ACHN (cell line): Measurements from ENCODE around the gene FNDC3B.
"Not testable (repeated sequence)": the region's sequence is repeated elsewhere in the genome, so short reads cannot be mapped to it uniquely, and the experiment has no call there.

ENCODE experiments used
- DNase-seq: peaks from one replicate; pipeline ENCODE4 v3.0.0-alpha.2; 2015
- in situ Hi-C: cut with HindIII; loops from 2 replicates; pipeline ENCODE4 v1.10.0; 2017; ENCODE audit warnings: low sequenced_read_pairs, low pct_ligation_motif_present, low pct_unique_long_range_greater_than_20kb

The FNDC3B gene

DNA sequence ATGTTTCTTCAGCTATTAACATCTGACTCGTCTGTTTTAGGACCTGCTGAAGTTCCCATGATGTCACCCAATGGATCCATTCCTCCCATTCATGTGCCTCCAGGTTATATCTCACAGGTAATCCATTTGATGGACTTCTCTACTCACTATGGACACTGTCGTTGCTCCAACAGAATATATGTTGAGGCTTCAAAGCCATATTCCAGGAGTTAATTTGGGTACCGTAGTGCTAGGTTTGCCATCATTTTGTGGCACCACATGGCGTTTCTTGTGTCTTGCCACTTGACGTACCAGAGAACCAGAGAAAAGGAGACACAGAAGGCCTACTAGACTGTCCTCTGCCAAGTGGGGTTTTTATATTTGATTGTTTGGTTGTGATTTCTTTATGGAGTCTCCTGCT lies 187.5 kb downstream of the FNDC3B start:
- DNase-seq = no peak
- in situ Hi-C loops = no loop called here

DNA sequence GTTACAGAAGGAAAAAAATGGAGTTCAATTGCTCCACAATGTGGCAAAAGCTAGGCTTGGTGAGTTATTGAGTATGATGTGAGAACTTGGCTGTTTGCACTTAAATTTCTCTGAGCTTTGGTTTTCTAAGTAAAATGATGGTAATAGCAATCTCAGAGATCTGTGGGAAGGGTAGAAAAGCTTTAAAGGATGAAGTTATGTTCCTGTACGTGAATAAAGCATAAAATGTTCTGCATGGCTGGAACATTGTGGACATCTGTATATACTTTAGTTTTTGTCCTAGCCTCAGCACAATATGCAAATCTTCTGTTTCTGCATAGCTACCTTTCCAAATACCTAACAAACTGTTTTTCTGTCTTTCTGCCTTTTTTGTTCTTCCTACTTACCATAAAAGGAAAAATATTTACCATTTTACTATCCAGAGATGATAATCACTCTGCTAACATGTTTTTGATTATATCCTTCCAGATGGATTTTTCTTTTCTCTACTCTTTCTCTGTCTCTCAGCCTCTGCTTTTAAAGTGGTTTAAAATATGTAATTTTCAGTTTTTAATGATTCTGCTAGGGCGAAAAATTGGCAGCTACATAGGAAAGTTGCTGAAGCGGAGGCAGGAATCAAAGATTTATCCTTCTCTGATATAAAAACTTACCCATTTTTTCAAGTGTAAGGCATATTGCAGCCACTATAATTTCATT lies 188.1 kb downstream of the FNDC3B start:
- in situ Hi-C loops = no loop called here
- no peak for DNase-seq

DNA sequence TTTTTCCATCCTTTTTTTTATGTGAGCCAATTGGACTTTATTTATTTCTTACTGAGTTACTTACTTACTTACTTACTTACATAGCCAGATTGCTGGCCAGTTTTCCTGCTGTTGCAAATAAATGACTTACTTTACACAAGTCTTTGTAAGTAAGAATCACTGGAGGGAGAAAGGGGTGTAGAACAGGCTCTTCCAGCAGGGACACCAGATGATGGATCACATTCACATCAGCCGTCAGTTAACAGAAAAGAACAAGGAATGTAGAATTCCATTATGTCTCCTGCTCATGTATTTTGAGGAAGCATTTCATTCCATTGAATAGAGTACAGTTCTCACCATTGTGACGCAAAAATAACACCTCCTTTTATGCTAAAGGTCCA lies 188.6 kb downstream of the FNDC3B start:
- in situ Hi-C loops = no loop called here
- no peak for DNase-seq

DNA sequence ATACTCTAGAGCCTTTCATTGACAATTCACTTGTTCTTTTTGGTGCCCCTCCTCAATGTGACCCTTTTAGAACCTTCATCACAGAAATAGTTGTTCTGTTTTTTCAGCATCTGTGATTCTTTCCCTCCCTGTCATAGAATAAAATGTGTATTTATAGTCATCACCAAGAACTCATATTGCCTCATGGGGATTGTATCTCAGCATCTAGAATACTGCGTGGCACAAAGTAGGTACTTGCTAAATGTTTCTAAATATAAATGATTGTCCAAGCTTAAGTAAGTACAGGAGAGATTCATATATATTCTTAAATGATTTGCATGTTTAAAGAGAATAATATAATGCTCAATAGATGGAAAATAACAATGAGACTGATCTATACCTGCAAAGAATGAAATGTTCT lies 190.1 kb downstream of the FNDC3B start:
- no peak for DNase-seq
- in situ Hi-C loops = no loop called here

DNA sequence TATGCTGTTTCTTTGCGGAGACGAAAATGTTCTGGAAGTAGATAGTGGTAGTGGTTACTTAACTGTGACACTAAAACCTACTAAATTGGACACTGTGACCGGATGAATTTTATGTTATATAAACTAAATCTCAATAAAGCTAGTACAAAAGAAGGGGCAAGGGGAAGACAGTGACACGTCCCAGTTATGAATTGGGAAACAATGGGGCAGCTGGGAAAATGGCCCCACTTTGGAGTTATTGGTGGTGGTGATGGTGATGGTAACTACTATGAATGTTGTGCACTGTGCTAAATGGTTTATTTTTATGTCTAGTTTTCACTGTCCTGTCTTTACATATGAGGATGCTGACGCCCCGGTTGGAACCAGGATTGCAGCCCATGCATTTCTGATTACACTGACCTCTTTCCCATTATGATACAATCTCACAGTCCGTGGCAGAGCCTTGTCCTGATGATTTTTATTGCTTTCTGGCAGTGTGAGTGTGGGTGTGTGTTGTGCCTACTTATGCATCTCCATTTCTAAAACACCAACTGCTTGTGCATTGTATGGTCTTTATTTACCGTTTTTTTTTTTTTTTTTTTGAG lies 192.0 kb downstream of the FNDC3B start:
- in situ Hi-C loops = no loop called here
- no peak for DNase-seq

DNA sequence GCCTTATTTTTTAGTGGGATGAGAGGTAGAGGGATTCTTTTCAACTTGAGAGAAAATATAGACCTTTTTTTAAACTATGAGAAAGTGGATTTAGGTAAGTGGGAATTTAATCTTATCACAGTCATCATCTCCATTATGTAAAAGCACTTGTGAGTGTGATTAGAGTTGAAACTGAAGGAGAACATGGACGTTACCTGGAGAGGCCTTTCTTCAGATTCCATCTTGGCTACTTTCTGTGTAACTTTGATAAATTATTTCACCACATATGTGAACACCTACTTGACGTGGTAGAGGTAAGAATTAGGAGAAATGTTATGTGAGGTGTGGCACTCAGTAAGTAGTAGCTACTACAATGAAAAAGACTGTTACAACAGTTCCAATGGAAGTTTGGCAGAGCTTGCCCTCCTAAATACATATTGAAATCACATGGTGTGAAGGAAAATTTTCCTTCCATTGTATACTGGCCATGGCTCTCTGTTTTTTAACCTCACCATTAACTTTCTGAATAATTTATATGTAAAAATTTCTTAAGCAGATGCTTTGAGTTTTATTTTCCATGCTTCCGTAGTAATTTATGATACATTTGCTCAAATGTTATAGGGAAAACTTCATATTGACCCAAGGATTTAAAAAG lies 193.3 kb downstream of the FNDC3B start:
- in situ Hi-C loops = no loop called here
- no peak for DNase-seq

DNA sequence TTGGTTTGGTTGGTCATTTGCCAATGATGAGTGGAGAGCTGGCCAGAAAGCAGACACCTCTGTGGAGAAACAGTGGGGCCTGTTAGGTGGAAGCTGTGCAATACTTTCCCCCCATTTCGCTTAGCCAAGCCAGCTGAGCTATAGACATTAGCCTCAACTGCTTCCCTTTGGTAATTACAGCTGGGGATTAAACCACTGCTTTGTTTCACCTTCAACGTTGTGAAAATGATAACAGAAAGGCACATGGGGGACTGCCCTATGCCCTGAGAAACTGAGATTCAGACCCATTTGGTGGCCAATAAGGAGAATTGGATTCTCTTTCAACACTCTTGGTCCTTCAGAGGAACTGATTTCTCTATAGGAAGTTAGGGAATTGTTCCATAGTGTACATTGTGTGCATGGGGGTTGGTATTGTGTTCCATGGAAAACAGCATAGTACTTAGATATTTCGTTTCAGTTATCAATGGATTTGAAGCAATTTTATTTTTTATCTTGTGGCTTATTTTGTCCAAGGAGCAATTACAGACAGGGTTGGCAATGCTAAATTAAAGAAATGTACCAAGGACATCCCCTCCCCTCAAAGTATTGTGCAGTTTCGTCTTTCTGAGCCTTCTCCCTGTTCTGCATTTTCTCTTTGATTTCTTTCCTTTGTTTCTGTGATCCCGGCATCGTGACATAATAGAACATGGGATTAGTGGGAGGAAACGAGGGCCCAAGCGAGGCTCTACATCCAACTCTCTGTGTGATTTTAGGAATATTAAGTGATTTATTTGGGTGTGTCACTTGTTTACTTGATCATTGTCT lies 194.3 kb downstream of the FNDC3B start:
- in situ Hi-C loops = no loop called here
- DNase-seq = no peak

DNA sequence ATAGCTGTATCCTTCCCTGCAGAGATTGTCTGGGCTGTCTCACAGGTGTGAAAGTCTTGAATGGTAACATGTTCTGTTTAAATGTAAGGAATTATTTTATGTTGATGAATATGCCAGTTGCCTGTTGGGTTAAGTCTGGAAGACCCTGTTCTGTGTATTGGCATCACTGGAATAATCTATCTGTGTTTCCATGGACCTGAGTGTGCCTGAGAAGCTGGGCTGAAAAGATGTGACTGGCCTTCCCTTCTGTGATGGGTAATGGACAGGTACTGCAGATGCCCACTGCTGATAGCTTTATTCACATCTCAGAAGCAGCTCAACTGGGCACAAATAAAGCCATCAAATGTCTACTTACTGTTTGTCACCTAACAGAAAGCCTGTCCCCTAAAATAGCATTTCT lies 196.3 kb downstream of the FNDC3B start:
- no peak for DNase-seq
- in situ Hi-C loops = no loop called here

DNA sequence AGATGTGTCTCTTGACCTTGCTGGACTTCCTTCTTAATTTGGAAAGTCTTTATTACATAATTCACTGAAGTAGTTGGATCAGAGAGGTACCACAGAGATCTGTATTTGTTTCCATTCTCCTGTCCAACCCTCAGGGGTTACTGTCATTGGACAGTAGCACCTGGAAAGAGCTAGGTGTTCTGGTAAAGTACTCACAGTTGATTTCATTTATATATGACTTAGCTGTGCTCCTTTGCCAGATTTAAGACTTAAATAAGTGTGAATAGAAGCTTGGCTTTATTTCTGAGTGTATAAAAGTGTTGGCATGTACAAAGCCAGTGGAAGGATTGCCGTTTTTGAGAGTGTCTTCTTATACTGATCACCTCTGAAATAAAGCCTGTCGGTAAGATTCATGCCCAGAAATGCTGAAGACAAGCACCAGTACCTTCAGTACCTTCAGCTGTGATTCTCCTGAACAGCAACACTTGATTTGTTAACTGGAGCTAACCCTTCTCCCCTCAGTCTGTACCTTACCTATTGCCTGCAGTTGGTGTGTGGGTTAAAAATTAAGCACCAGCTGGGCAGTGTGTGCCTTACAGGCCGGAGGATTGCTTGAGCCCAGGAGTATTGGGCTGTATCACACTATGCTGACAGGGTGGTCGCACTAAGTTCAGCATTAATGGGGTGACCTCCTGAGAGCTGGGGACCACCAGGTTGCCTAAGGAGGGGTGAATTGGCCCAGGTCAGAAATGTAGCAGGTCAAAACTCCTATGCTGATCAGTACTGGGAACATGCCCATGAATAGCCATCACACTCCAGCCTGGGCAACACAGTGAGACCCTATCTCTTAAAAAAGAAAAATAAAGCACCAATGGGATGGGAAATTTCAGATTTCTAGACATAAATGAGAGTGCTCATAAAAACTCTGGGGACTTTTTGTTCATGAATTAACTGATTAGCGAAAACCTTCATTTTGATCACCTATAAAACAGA lies 197.7 kb downstream of the FNDC3B start:
- no peak for DNase-seq
- in situ Hi-C loops = no loop called here

DNA sequence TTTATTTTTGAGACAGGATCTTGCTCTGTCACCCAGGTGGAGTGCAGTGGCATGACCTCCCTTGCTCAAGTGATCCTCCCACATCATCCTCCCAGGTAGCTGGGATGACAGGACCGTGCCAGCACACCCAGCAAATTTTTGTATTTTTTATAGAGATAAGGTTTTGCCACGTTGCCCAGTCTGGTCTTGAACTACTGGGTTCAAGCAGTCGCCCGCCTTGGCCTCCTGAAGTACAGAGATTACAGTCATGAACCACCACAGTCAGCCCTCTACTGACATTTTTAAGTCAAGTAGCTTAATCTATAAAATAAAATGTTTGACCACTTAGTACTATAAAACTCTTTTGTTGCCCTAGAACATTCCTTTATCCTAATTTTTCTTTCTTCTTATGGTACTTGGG lies 198.8 kb downstream of the FNDC3B start:
- in situ Hi-C loops = no loop called here
- no peak for DNase-seq

DNA sequence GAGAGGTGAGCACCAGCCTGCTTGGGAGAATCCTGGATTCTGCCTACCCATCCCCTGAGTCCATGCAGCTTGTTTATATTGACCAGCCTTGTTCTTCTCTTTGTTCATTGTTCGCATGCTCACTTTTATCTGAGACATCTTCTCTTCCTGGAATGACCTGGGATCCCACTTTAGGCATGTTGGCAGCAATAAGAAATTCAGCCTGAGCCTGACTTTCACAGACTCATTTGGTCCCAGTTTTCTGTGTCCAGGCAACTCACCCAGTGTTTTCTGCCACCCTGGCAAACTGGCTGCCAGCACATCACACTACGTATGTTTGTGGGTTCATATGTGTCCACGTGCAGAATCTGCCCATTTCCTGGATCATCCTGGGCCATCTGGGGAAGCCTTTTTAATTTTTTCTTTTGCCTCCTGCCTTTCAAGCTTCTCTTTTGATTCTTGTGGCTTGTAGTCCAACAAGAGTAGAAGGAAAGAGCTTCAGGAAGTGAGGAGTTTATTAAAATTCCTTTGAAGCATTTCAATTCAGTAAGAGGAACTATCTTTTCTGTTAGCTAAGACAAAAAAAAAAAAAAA lies 199.9 kb downstream of the FNDC3B start:
- no peak for DNase-seq
- in situ Hi-C loops = no loop called here

DNA sequence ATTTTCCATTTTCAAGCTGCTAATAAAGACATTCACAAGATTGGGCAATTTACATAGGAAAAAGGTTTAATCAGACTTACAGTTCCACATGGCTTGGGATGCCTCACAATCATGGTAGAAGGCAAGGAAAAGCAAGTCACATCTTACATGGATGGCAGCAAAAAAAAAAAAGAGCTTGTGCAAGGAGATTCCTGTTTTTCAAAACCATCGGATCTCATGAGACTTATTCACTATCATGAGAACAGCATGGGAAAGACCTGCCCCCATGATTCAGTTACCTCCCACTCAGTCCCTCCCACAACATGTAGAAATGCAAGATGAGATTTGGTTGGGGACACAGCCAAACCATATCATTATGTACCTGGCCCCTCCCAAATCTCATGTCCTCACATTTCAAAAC lies 202.0 kb downstream of the FNDC3B start:
- in situ Hi-C loops = no loop called here

DNA sequence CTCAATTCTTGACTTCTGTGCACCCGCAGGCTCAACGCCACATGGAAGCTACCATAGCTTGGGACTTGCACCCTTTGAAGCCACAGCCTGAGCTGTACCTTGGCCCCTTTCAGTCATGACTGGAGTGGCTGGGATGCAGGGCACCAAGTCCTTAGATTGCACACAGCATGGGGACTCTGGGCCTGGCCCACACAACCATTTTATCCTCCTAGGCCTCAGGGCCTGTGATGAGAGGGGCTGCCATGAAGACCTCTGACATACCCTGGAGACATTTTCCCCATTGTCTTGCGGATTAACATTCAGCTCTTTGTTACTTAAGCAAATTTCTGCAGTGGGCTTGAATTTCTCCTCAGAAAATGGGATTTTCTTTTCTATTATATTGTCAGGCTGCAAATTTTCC lies 203.1 kb downstream of the FNDC3B start:
- in situ Hi-C loops, DNase-seq: not testable (repeated sequence)

More for the DNA sequence above, 202.0 kb downstream of the FNDC3B start:
- DNase-seq = no peak

DNA sequence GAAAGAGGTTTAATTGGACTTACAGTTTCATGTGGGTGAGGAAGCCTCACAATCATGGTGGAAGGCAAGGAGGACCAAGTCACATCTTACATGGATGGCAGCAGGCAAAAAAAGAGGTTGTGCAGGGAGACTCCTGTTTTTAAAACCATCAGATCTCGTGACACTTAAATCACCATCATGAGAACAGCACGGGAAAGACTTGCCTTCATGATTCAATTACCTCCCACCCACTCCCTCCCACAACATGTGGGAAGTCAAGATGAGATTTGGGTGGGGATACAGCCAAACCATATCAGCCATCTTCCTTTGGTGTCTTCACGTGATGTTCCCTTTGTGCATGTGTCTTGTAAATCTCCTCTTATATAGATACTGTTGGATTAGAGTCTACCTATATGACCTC lies 204.0 kb downstream of the FNDC3B start:
- DNase-seq, in situ Hi-C loops: not testable (repeated sequence)

DNA sequence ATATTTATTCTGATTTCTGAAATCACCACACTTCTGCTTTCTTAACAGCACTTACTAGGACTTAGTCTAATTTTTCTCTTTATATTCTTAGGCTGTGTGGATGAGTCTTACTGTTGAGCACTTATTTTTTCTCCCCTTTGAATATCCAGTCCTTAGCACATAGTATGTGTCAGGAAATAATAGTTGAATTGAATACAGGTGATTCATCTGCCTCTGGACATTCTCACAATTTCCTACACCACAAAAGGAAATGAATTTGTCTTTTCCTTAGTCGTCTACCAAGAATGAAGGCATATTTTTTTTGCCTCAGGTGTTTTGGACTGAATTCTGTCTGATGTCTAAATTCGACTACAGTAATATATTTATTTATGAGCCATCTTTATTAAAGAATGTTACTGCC lies 204.6 kb downstream of the FNDC3B start:
- DNase-seq = no peak
- in situ Hi-C loops = no loop called here

DNA sequence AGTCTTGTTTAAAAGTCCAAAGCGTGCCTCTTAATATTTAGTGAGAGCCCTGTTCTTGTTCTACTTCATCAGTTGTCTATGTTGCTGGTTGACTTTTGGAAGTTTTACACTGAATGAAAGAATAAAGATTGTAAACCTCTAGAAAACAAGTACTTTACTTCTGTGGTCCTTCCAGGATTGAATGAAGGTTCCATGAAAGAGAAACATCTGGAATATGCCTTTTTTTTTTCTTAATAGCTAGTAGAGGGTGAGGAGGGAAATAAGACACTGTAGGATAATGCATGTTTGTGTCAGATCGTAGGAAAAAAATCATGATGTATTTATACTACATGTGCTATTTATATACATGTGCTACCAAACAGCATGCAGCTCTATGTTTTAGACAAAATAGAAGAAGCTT lies 205.9 kb downstream of the FNDC3B start:
- no peak for DNase-seq
- in situ Hi-C loops = no loop called here

DNA sequence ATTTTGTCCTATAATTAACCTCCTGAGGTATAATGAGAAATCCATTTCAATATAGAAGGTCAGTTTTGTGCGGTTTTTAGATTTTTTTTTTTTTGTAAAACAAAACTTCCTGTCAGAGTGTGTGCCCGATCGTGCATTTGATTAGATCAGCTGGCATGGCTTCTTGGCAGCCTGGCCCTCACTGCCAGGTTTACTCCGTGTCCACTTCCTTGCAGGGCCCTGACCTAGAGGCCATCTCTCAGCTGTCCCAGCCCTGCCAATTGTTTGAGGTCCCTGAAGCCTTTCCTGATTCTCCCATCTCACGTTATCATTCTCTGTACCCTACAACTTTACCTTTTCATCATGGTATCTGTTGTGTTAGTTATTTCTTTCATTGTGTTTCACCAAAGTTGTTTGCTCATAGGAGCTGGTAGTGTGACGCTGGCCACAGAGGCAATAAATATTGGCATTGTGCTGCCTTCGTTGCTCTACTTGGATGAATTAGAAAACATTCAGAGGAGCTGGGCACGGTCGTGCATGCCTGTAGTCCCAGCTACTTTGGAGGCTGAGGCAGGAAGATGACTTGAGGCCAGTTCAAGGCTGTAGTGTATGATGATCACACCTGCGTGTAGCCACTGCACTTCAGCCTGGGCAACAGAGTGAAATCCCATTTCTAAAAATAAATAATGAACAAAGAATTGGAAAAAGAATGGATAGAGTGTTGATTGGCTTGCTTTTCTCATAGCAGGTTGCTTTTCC lies 206.9 kb downstream of the FNDC3B start:
- in situ Hi-C loops = no loop called here
- DNase-seq = no peak
